NCI-H526 treated with DMSO at 0.1 percent for 48 hours (cell line): ENCODE data around the gene RAB44.

Experiments
- DNase-seq: peaks from one replicate; lab custom pipeline; 2025; lab: John Stamatoyannopoulos, UW

RAB44 gene

GRCh38 chr6:36730424-36731380 lies 33.1 kb downstream of the RAB44 start:
- no peak for DNase-seq

- DNase-seq, result no peak
These were observed 34.1 kb downstream of the RAB44 start for GRCh38 chr6:36731622-36732310.

DNA sequence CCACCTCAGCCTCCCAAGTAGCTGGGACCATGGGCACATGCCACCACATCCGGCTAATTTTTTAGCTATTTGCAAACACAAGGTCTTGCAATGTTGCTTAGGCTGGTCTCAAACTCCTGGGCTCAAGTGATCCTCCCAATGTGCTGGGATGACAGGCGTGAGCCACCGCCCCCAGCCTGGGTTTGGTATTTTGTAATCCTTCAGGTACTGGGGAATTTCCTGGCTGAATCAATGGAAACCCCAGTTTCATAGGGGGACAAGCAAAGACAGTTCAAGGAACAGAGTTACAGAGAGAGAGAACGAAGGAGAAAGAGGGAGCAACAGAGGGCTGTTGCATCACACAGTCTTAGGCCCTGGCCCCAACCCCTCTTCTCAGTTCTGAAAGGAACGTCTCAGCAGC lies 35.7 kb downstream of the RAB44 start:
- no peak for DNase-seq

- DNase-seq, result no peak
These were observed 36.9 kb downstream of the RAB44 start for GRCh38 chr6:36734486-36735060.

GRCh38 chr6:36735110-36736071 lies 37.8 kb downstream of the RAB44 start:
- DNase-seq, result no peak

DNA sequence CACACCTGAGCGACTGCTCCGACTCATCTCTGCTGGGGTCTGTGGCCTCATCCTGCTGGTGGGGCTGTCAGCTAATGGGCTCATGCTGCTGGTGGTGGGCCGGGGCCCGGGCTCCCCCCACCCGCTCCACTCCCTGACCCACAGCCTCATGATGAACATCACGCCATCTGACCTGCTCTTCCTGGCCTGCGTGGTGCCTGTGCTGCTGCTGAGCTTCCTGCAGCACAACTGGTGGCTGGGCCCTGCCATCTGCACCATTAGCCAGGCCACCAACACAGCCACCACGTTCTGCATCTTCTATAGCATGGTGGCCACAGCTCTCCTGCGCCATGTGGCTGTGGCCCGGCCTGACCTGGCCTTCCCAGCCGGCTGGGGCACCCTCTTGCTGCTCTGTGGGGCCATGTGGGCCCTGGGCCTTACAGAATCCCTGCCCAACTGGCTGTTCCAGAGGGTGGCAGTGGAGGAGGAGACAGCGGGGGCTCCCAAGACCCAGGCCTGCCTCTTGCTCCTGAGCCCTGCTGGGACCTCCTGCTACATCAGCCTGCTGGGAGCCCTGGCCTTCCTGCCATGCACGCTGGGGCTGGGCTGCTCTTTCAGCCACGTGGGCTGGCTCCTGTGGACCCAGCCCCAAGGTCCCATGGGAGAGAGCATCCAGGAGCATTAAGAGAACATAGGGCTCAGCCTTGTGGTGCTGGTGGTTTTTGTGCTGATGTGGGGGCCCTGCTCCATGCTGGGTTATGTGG lies 39.6 kb downstream of the RAB44 start:
- no peak for DNase-seq

GRCh38 chr6:36738108-36738507 lies 40.5 kb downstream of the RAB44 start:
- DNase-seq, result no peak

DNA sequence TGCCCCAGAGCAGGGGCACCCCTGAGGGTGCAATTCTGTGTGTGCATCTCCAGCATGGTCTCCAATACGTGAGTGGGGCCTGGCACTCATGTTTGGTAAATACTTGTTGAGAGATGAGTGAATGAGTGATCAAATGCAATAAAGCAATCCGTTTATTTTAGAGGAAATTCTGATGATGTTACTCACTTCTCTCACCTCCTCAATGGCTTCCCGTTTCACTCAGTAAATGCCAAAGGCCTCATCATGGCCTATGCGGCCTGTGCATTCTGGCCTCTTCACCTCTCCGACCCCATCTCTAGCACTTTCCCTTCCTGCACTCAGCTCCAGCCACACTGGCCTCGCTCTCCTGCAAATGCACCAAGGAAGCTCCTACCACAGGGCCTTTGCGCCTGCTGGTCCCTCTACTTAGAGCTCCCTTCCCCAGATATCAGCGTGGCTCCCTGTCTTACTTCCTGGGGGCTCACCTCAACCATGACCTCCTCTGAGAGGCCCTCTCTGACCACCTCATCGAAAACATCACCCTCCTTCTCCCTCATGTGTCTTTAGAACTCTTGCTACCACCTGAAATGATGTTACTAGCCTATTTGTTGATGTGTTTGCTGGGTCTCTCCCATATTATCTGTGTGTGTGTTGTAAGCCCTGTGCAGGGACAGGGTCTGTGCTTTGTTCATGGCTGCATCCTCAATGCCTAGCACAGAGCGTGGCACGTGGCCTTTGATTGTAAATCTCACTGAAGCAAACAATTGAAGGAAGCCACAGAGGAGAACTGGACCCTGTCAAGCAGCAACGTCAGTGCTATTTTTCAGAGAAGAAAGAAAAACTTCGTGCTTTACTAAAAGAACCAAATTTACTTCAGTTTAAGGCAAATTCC lies 42.6 kb downstream of the RAB44 start:
- DNase-seq, result no peak

DNA sequence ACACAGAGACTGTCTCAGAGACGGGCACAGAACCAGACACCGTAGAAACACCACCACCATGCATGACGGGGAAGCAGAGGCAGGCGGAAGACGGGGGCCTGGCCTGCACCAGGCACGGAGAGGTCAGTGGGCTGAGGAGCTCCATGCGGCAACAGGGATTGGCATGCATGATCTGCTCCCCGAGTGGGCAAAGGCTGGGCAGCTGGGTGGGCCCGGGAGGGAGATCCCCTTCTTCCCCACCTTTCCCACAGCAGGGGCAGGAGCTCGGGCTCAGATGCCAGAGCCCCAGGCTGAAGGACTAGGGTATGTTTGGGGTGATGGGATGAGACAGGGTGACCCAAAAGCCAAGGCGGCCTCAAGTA lies 43.2 kb downstream of the RAB44 start:
- DNase-seq, result no peak

- no peak for DNase-seq
These were observed 44.5 kb downstream of the RAB44 start for GRCh38 chr6:36742146-36742545.

DNA sequence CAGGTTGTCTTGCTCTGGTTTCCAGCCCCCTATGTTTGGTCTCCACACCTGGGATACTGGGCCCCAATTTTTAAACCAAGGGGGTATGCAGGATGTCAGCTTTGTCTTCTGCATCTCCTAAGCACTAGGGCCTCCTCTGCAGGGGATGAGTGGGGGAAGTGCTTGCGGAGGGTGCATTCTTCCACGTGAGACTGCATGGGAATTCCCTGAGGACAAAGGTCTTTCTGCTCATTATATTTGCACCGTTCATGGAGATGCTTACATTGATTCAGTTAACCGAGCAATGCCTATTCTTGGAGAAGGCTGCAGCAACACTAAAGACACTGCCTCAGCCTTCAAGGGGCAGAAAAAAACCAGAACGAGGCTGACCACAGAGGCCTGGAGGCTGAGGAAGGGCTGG lies 45.4 kb downstream of the RAB44 start:
- DNase-seq, result no peak

GRCh38 chr6:36743538-36744303 lies 46.1 kb downstream of the RAB44 start:
- DNase-seq, result no peak

- DNase-seq, result no peak
These were observed 46.7 kb downstream of the RAB44 start for GRCh38 chr6:36744304-36744673.

GRCh38 chr6:36745283-36745682 lies 47.7 kb downstream of the RAB44 start:
- DNase-seq, result no peak

GRCh38 chr6:36745836-36746235 lies 48.2 kb downstream of the RAB44 start:
- no peak for DNase-seq

DNA sequence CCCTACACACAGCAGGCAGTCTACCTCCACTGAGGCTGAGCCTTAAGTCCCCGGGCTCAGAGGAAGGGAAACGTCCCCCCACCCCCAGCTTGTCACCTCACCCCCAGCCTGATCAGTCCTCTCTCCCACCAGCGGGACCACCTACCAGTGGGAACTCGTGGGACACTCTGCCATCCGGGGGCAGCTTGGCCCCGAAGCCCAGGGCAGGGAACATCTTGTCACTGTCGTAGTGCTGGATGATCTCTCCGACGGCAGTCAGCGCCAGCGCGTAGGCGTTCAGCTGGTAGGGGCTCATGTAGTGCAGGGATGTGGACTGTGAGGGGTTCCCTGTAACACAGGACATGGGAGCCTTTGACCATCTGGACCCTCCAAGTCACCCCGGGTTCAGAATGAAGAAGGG lies 48.6 kb downstream of the RAB44 start:
- no peak for DNase-seq

- DNase-seq, result no peak
These were observed 52.3 kb downstream of the RAB44 start for GRCh38 chr6:36749829-36750489.

GRCh38 chr6:36751091-36751490 lies 53.5 kb downstream of the RAB44 start:
- no peak for DNase-seq

DNA sequence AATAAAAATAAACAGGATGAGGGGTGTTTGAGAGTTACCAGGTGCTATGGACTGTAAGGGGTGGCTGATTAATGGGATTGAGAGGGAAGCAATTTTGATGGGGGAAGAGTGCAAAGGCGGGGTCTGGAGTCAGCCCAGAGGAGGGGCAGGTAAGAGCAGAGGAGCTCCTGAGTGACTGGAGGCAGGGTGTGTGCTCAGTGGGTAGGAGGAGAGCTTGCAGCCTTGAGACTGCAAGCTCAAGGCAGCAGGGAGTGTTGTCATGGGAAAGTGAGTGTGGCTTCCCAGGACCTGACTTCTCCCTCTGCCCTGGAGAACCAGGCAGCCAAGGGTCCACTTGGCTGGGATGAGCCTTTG lies 54.2 kb downstream of the RAB44 start:
- DNase-seq, result no peak
